Uterine smooth muscle cell (primary cell): ENCODE measurements around the gene AKR1D1. TPM values are rescaled to one million over a fixed set of nuclear protein-coding genes. Genes with fewer than 3 reads are reported as not detected.

Experiments used
- total RNA-seq: library from RNA; depleted of rRNA; stranded (reverse); fragments of >200 nt; gene quantifications from 2 replicates; pipeline ENCODE4 v1.2.3, GENCODE V29; 2014

Gene AKR1D1, protein sequence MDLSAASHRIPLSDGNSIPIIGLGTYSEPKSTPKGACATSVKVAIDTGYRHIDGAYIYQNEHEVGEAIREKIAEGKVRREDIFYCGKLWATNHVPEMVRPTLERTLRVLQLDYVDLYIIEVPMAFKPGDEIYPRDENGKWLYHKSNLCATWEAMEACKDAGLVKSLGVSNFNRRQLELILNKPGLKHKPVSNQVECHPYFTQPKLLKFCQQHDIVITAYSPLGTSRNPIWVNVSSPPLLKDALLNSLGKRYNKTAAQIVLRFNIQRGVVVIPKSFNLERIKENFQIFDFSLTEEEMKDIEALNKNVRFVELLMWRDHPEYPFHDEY
- under 0.01 TPM in 1 of 2 replicates, not detected in the other for total RNA-seq

DNA sequence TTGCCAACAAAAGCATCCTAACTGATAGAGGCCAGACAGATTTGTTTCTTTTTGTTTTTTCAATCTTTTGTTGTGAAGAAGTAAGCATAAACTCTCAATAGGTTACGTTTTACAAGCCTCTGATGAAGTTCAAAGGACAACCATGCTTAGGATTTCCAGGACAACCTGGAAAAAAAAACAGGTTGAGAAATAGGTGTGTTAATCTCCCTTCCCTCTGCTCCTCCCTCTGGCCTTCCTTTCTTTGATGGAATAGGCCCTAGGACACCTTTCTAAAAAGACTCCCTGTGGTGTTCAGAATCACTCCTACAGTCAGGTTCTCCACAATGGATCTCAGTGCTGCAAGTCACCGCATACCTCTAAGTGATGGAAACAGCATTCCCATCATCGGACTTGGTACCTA lies at the start of gene AKR1D1:
AKR1D1 (plus strand) TSS at position 264 of the 400 bp plus-strand sequence; CDS start at position 324, 60 bp downstream.

Other genes with a start within 250 kb of the AKR1D1 start
- gene DGKI, start 229.5 kb upstream of the AKR1D1 start, total RNA-seq, result 2.4 and 2.9 TPM in 2 replicates
- 24.0 and 26.6 TPM in 2 replicates for gene CREB3L2, start 74.4 kb upstream of the AKR1D1 start, total RNA-seq